Peyer's patch (tissue), 4 donors: ENCODE data around the gene EPB41L4A.

ENCODE experiments used
- POLR2A ChIP-seq, 2 donors: fragments of 450-650 bp; IDR thresholded peaks; one replicate each; pipeline ENCODE4 v1.5.1; 2017; ENCODE audit warnings: antibody characterized with exemption in 2 of 2, mild to moderate bottlenecking in 2 of 2, moderate library complexity in 2 of 2
- TF ChIP-seq, protein P1 (sequence below), 6 experiments: fragments of 450-650 bp in 4 of 6; fragments of 200-600 bp in 2 of 6; sonication (generic) in 1 of 6; IDR thresholded peaks; one replicate each; pipeline ENCODE4 v1.5.1; 2017 to 2019; ENCODE audit warnings: antibody characterized with exemption in 6 of 6, mild to moderate bottlenecking in 3 of 6, moderate library complexity in 1 of 6

GRCh38 chr5:112174959-112175594 lies 244.0 kb downstream of the EPB41L4A start:
- TF ChIP-seq, protein P1, sequence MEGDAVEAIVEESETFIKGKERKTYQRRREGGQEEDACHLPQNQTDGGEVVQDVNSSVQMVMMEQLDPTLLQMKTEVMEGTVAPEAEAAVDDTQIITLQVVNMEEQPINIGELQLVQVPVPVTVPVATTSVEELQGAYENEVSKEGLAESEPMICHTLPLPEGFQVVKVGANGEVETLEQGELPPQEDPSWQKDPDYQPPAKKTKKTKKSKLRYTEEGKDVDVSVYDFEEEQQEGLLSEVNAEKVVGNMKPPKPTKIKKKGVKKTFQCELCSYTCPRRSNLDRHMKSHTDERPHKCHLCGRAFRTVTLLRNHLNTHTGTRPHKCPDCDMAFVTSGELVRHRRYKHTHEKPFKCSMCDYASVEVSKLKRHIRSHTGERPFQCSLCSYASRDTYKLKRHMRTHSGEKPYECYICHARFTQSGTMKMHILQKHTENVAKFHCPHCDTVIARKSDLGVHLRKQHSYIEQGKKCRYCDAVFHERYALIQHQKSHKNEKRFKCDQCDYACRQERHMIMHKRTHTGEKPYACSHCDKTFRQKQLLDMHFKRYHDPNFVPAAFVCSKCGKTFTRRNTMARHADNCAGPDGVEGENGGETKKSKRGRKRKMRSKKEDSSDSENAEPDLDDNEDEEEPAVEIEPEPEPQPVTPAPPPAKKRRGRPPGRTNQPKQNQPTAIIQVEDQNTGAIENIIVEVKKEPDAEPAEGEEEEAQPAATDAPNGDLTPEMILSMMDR (IDR thresholded peaks at IDR 0.05) = peak; percentile 29 to 62 (median 56)
- TF ChIP-seq POLR2A (IDR thresholded peaks at IDR 0.05) = no peak
